ENCODE data around the gene ASB8.

- TF ChIP-seq, protein P1, sequence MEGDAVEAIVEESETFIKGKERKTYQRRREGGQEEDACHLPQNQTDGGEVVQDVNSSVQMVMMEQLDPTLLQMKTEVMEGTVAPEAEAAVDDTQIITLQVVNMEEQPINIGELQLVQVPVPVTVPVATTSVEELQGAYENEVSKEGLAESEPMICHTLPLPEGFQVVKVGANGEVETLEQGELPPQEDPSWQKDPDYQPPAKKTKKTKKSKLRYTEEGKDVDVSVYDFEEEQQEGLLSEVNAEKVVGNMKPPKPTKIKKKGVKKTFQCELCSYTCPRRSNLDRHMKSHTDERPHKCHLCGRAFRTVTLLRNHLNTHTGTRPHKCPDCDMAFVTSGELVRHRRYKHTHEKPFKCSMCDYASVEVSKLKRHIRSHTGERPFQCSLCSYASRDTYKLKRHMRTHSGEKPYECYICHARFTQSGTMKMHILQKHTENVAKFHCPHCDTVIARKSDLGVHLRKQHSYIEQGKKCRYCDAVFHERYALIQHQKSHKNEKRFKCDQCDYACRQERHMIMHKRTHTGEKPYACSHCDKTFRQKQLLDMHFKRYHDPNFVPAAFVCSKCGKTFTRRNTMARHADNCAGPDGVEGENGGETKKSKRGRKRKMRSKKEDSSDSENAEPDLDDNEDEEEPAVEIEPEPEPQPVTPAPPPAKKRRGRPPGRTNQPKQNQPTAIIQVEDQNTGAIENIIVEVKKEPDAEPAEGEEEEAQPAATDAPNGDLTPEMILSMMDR (IDR thresholded peaks at IDR 0.05; ENCODE audit: low read depth, low read length, poor library complexity, severe bottlenecking), result no peak
- TF ChIP-seq EZH2phosphoT487 (IDR thresholded peaks at IDR 0.05; ENCODE audit: borderline replicate concordance, low read length), result no peak
Measured at GRCh38 chr12:48132826-48133225, 24.5 kb downstream of the ASB8 start.
